HepG2 (cell line): ENCODE results near the gene CTRL. TPM values are rescaled to one million over a fixed set of nuclear protein-coding genes. Genes with fewer than 3 reads are reported as not detected.
A peak's percentile ranks its signal among the peaks of the same experiment; 100 is the strongest.

Experiments
- FOXO4 ChIP-seq: sonication (generic); formaldehyde crosslinking; conservative IDR thresholded peaks from 2 replicates; pipeline ENCODE4 v1.8.1; 2023; ENCODE audit warnings: missing genetic modification reagents
- HCFC1 ChIP-seq: fragments of 150-350 bp; IDR thresholded peaks from 2 replicates; pipeline ENCODE4 v1.6.1; 2014; ENCODE audit warnings: low read depth, low read length
- HOXA9 ChIP-seq: sonication (generic); formaldehyde crosslinking; IDR thresholded peaks from 2 replicates; pipeline ENCODE4 v1.8.1; 2022; ENCODE audit warnings: missing genetic modification reagents, mild to moderate bottlenecking, moderate library complexity, borderline replicate concordance
- JARID2 ChIP-seq: sonication (generic); formaldehyde crosslinking; IDR thresholded peaks from 2 replicates; pipeline ENCODE4 v1.8.1; 2023; ENCODE audit warnings: missing genetic modification reagents, inconsistent platforms; ENCODE audit not compliant: insufficient replicate concordance
- KAT7 ChIP-seq: IDR thresholded peaks from 2 replicates; pipeline ENCODE4 v1.6.1; 2018; ENCODE audit warnings: borderline replicate concordance, missing compliant biosample characterization
- KLF16 ChIP-seq, 2 experiments: sonication (generic) in 1 of 2; formaldehyde crosslinking in 1 of 2; IDR thresholded peaks; 2 replicates each; pipeline versions ENCODE4 v1.6.1 to v1.8.0; 2016 to 2023; ENCODE audit warnings: missing genetic modification reagents in 2 of 2, missing compliant biosample characterization in 1 of 2
- MYNN ChIP-seq: sonication (generic); formaldehyde crosslinking; IDR thresholded peaks from 2 replicates; pipeline ENCODE4 v1.4.0; 2020; ENCODE audit warnings: mild to moderate bottlenecking, low read depth, missing genetic modification reagents
- RFX5 ChIP-seq: IDR thresholded peaks from 2 replicates; pipeline ENCODE4 v1.6.1; 2011; ENCODE audit warnings: low read depth, low read length, improper control_type of control experiment
- RFXAP ChIP-seq: sonication (generic); formaldehyde crosslinking; IDR thresholded peaks from 2 replicates; pipeline ENCODE4 v1.4.0; 2020; ENCODE audit warnings: missing genetic modification reagents, borderline replicate concordance
- ZFAT ChIP-seq: sonication (generic); formaldehyde crosslinking; conservative IDR thresholded peaks from 2 replicates; pipeline ENCODE4 v1.8.1; 2023; ENCODE audit warnings: missing genetic modification reagents, inconsistent platforms
- ZNF124 ChIP-seq: sonication (generic); formaldehyde crosslinking; IDR thresholded peaks from 2 replicates; pipeline ENCODE4 v1.4.0; 2020; ENCODE audit warnings: missing genetic modification reagents
- ZNF33B ChIP-seq: sonication (generic); formaldehyde crosslinking; IDR thresholded peaks from 2 replicates; pipeline ENCODE4 v1.5.1; 2020; ENCODE audit warnings: mild to moderate bottlenecking, missing genetic modification reagents
- ZNF451 ChIP-seq: sonication (generic); formaldehyde crosslinking; IDR thresholded peaks from 2 replicates; pipeline ENCODE4 v1.5.0; 2020; ENCODE audit warnings: mild to moderate bottlenecking, missing genetic modification reagents
- ZNF616 ChIP-seq: sonication (generic); formaldehyde crosslinking; IDR thresholded peaks from 2 replicates; pipeline ENCODE4 v1.5.0; 2020; ENCODE audit warnings: low read depth, mild to moderate bottlenecking, missing genetic modification reagents
- ZNF891 ChIP-seq: sonication (generic); formaldehyde crosslinking; IDR thresholded peaks from 2 replicates; pipeline ENCODE4 v1.5.0; 2020; ENCODE audit warnings: mild to moderate bottlenecking, missing genetic modification reagents
- polyA plus RNA-seq, 8 experiments: library from polyadenylated mRNA; depleted of rRNA in 3 of 8; stranded (reverse) in 7 of 8; unstranded in 1 of 8; fragments of >200 nt; fragmentation: Illumina TruSeq in 4 of 8; extraction: Trizol in 4 of 8; gene quantifications; 2 replicates each; pipeline versions ENCODE4 v1.2.1 to v1.2.3, GENCODE V29; 2011 to 2016; ENCODE audit warnings: low read depth in 4 of 8, missing spikeins in 1 of 8, mixed read lengths in 1 of 8; ENCODE audit not compliant: insufficient read depth in 1 of 8
- total RNA-seq, 5 experiments: library from RNA; depleted of rRNA; stranded (reverse); fragments of >200 nt; fragmentation: Illumina TruSeq; extraction: Trizol; gene quantifications; 2 replicates each; pipeline ENCODE4 v1.2.3, GENCODE V29; 2016; ENCODE audit warnings: low read depth in 1 of 5
- TF ChIP-seq, protein P1 (sequence below): sonication (generic); formaldehyde crosslinking; IDR thresholded peaks from 2 replicates; pipeline ENCODE4 v1.5.0; 2020; ENCODE audit warnings: mild to moderate bottlenecking, missing genetic modification reagents
- TF ChIP-seq, protein P2 (sequence below): sonication (generic); formaldehyde crosslinking; IDR thresholded peaks from 2 replicates; pipeline ENCODE4 v1.5.1; 2020; ENCODE audit warnings: mild to moderate bottlenecking, missing genetic modification reagents, borderline replicate concordance
- TF ChIP-seq, protein P3 (sequence below): sonication (generic); formaldehyde crosslinking; IDR thresholded peaks from 2 replicates; pipeline ENCODE4 v1.9.0; 2021; ENCODE audit warnings: mild to moderate bottlenecking, missing genetic modification reagents

CTRL gene
- total and polyA plus RNA-seq, 2 of the 13 experiments (the other 11 are each of a cell fraction or from before 2014, with no cell fraction given) = 1.9 to 2.7 TPM

DNA sequence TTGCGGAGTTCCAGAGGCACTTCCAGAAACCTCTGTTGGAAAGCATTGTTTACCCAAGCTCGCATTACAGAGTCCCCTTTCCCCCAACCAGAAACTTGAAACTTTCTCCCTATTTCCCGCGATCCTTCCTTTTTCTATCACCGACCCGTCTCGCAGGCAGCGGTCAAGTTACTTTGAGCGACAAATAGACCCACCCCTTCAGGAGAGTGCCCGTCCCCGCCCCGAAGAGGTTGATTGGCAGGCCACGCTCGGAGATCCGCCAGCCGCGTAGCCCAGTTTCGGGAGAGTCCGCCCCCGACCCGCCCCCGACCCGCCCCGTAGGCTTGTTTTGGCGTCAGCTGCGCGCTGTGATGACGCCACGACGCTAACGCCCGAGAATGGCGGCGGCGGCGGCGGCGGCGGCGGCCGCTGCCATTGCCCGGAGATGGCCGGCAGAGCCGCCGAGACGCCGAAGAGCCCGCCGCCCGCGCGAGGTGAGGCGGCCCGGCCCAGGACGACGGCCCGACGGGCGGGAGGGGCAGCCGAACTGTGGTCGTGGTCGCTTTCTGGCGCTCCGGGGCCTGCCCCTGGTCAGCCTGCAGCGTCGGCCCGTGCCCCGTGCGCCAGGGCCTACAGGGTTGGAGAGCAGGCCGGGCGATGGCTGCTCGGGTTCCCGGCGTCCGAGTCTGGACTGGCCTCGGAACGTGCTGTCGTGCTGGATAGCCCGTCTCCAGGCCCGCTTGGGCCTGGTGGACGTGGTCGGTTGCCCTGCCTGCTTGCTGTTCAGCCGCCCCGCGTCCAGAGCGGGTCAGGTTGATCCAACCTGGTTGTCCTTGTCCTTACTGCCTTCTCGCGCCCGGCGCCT, 38.5 kb downstream of the CTRL start, which contains the start of gene PSKH1 (continued):
- TF ChIP-seq RFXAP (CRISPR knock-in tag) = peak; percentile 57; the same call in 1 of the 2 replicates
- TF ChIP-seq JARID2 (CRISPR knock-in tag) = peak; percentile 81
- TF ChIP-seq ZNF451 = 0 out of 2 replicates have a peak, but pooled peaks have one; percentile 27
- TF ChIP-seq RFX5 = no peak
- 0 out of 2 replicates have a peak, but pooled peaks have one; percentile 2 for TF ChIP-seq ZNF124
- no peak for TF ChIP-seq MYNN (CRISPR knock-in tag)
- TF ChIP-seq KLF16 (CRISPR knock-in tag; IDR thresholded peaks at IDR 0.05) = peak in 1 of 2 experiments; percentile 4; a peak in 1 of 4 replicates
- no peak for TF ChIP-seq KAT7 (CRISPR knock-in tag)
- TF ChIP-seq ZNF616 (CRISPR knock-in tag) = no peak
- 0 out of 2 replicates have a peak, but pooled peaks have one; percentile 85 for TF ChIP-seq FOXO4
- TF ChIP-seq ZNF891 (CRISPR knock-in tag) = no peak; the same call in 1 of the 2 replicates
- TF ChIP-seq, protein P1, sequence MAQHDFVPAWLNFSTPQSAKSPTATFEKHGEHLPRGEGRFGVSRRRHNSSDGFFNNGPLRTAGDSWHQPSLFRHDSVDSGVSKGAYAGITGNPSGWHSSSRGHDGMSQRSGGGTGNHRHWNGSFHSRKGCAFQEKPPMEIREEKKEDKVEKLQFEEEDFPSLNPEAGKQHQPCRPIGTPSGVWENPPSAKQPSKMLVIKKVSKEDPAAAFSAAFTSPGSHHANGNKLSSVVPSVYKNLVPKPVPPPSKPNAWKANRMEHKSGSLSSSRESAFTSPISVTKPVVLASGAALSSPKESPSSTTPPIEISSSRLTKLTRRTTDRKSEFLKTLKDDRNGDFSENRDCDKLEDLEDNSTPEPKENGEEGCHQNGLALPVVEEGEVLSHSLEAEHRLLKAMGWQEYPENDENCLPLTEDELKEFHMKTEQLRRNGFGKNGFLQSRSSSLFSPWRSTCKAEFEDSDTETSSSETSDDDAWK (CRISPR knock-in tag) = no peak
- TF ChIP-seq ZNF33B (CRISPR knock-in tag) = no peak
- TF ChIP-seq, protein P2, sequence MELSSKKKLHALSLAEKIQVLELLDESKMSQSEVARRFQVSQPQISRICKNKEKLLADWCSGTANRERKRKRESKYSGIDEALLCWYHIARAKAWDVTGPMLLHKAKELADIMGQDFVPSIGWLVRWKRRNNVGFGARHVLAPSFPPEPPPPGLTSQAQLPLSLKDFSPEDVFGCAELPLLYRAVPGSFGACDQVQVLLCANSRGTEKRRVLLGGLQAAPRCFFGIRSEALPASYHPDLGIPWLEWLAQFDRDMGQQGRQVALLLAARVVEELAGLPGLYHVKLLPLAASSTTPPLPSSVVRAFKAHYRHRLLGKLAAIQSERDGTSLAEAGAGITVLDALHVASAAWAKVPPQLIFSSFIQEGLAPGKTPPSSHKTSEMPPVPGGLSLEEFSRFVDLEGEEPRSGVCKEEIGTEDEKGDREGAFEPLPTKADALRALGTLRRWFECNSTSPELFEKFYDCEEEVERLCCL = 0 out of 2 replicates have a peak, but pooled peaks have one; percentile 24
- TF ChIP-seq, protein P3, sequence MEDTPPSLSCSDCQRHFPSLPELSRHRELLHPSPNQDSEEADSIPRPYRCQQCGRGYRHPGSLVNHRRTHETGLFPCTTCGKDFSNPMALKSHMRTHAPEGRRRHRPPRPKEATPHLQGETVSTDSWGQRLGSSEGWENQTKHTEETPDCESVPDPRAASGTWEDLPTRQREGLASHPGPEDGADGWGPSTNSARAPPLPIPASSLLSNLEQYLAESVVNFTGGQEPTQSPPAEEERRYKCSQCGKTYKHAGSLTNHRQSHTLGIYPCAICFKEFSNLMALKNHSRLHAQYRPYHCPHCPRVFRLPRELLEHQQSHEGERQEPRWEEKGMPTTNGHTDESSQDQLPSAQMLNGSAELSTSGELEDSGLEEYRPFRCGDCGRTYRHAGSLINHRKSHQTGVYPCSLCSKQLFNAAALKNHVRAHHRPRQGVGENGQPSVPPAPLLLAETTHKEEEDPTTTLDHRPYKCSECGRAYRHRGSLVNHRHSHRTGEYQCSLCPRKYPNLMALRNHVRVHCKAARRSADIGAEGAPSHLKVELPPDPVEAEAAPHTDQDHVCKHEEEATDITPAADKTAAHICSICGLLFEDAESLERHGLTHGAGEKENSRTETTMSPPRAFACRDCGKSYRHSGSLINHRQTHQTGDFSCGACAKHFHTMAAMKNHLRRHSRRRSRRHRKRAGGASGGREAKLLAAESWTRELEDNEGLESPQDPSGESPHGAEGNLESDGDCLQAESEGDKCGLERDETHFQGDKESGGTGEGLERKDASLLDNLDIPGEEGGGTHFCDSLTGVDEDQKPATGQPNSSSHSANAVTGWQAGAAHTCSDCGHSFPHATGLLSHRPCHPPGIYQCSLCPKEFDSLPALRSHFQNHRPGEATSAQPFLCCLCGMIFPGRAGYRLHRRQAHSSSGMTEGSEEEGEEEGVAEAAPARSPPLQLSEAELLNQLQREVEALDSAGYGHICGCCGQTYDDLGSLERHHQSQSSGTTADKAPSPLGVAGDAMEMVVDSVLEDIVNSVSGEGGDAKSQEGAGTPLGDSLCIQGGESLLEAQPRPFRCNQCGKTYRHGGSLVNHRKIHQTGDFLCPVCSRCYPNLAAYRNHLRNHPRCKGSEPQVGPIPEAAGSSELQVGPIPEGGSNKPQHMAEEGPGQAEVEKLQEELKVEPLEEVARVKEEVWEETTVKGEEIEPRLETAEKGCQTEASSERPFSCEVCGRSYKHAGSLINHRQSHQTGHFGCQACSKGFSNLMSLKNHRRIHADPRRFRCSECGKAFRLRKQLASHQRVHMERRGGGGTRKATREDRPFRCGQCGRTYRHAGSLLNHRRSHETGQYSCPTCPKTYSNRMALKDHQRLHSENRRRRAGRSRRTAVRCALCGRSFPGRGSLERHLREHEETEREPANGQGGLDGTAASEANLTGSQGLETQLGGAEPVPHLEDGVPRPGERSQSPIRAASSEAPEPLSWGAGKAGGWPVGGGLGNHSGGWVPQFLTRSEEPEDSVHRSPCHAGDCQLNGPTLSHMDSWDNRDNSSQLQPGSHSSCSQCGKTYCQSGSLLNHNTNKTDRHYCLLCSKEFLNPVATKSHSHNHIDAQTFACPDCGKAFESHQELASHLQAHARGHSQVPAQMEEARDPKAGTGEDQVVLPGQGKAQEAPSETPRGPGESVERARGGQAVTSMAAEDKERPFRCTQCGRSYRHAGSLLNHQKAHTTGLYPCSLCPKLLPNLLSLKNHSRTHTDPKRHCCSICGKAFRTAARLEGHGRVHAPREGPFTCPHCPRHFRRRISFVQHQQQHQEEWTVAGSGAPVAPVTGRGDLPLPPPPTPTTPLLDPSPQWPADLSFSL (CRISPR knock-in tag) = no peak
- peak; percentile 40; the same call in 1 of the 2 replicates for TF ChIP-seq HCFC1
- TF ChIP-seq HOXA9 (CRISPR knock-in tag) = no peak
- TF ChIP-seq ZFAT (CRISPR knock-in tag) = peak; percentile 88; the same call in 1 of the 2 replicates
